HCT116 (cell line): ENCODE results near the gene CFAP97. TPM values are rescaled to one million over a fixed set of nuclear protein-coding genes. Genes with fewer than 3 reads are reported as not detected.

Experiments
- ATAC-seq: fragments of 200-7000 bp; cut with Tn5 transposase; 2 replicates; pipeline ENCODE4 v1.9.1; 2020; ENCODE audit warnings: mild to moderate bottlenecking, moderate library complexity
- BruUV-seq: library from RNA; stranded (reverse); fragments of 400-500 nt; replicated peaks from 2 replicates; lab custom pipeline; 2021; lab: Mats Ljungman, UMichigan
- CTCF ChIA-PET: fragments of 300-600 bp; sonication (Branson Sonifier 250); formaldehyde crosslinking; loops from one replicate; lab custom pipeline; 2021; ENCODE audit warnings: antibody characterized with exemption; lab: Charles Lee
- POLR2A ChIA-PET: fragments of 300-600, 350-600 bp; sonication (Branson Sonifier 250); formaldehyde crosslinking; loops from one replicate; lab custom pipeline; 2021; ENCODE audit warnings: antibody characterized with exemption; lab: Charles Lee
- RAD21 ChIA-PET, 2 experiments: fragments of 300-600 bp; sonication (Branson Sonifier 250); formaldehyde crosslinking; loops; one replicate each; lab custom pipeline; 2023; ENCODE audit warnings: low total read pairs in 2 of 2; ENCODE audit not compliant: uncharacterized antibody in 2 of 2, unreplicated experiment in 2 of 2, low non-redundant PET in 1 of 2; lab: Charles Lee
- DNase-seq: peaks from one replicate; pipeline ENCODE4 v3.0.0-alpha.2; 2010; ENCODE audit warnings: low read depth, low spot score
- H2AFZ ChIP-seq: fragments of 200-600 bp; shearing (Covaris generic), sonication (generic); 2 replicates; pipeline ENCODE4 v1.6.1; 2017; ENCODE audit warnings: low read depth, mixed run types, mixed read lengths, antibody characterized with exemption, low read length; ENCODE audit not compliant: poor library complexity, severe bottlenecking
- H3K27ac ChIP-seq: 2 replicates; pipeline ENCODE4 v1.5.1; 2012; ENCODE audit warnings: low read depth, low read length
- H3K27me3 ChIP-seq: fragments of 200-600 bp; sonication (generic); 2 replicates; pipeline ENCODE4 v1.6.1; 2016; ENCODE audit warnings: mixed run types, low read length, mixed read lengths; ENCODE audit not compliant: insufficient read depth
- H3K36me3 ChIP-seq, 2 experiments: fragments of 200-500 bp in 1 of 2; fragments of 200-600 bp in 1 of 2; sonication (Bioruptor generic) in 1 of 2; sonication (generic) in 1 of 2; 2 replicates each; pipeline versions ENCODE4 v1.5.1 to v1.6.1; 2014 to 2016; ENCODE audit warnings: low read length in 2 of 2, inconsistent platforms in 1 of 2, mixed read lengths in 1 of 2, mixed run types in 1 of 2; ENCODE audit not compliant: insufficient read depth in 2 of 2, control insufficient read depth in 1 of 2
- H3K4me1 ChIP-seq, 2 experiments: fragments of 200-600 bp in 1 of 2; sonication (generic) in 1 of 2; 2 replicates each; pipeline versions ENCODE4 v1.5.1 to v1.6.1; 2012 to 2017; ENCODE audit warnings: low read length in 2 of 2, inconsistent platforms in 1 of 2, mild to moderate bottlenecking in 1 of 2, mixed read lengths in 1 of 2, mixed run types in 1 of 2, moderate library complexity in 1 of 2; ENCODE audit not compliant: insufficient read depth in 2 of 2, control insufficient read depth in 1 of 2
- H3K4me2 ChIP-seq: fragments of 200-600 bp; sonication (generic); 2 replicates; pipeline ENCODE4 v1.6.1; 2017; ENCODE audit warnings: mixed run types, low read length, mixed read lengths
- H3K4me3 ChIP-seq, 2 experiments: fragments of 200-600 bp in 1 of 2; sonication (generic) in 1 of 2; replicated peaks in 1 of 2; 2 replicates each; pipeline ENCODE4 v1.5.1; 2011 to 2016; ENCODE audit warnings: low read length in 2 of 2, control low read depth in 1 of 2, low read depth in 1 of 2, mild to moderate bottlenecking in 1 of 2, mixed read lengths in 1 of 2, mixed run types in 1 of 2
- H3K79me2 ChIP-seq: fragments of 200-600 bp; sonication (generic); 2 replicates; pipeline ENCODE4 v1.6.1; 2017; ENCODE audit warnings: mild to moderate bottlenecking, mixed run types, low read length, moderate library complexity, mixed read lengths; ENCODE audit not compliant: insufficient read depth
- H3K9ac ChIP-seq: fragments of 200-600 bp; sonication (generic); 2 replicates; pipeline ENCODE4 v1.6.1; 2016; ENCODE audit warnings: low read length, mixed read lengths
- H3K9me2 ChIP-seq: fragments of 200-600 bp; sonication (generic), shearing (Covaris generic); 2 replicates; pipeline ENCODE4 v1.6.1; 2017; ENCODE audit warnings: mixed run types, mild to moderate bottlenecking, moderate library complexity; ENCODE audit not compliant: insufficient read depth
- H3K9me3 ChIP-seq, 2 experiments: fragments of 200-500 bp in 1 of 2; fragments of 200-600 bp in 1 of 2; sonication (Bioruptor generic) in 1 of 2; sonication (generic) in 1 of 2; 2 replicates each; pipeline ENCODE4 v1.6.1; 2014 to 2017; ENCODE audit warnings: low read length in 2 of 2, mixed read lengths in 2 of 2, inconsistent platforms in 1 of 2, low read depth in 1 of 2, mild to moderate bottlenecking in 1 of 2, mixed run types in 1 of 2, moderate library complexity in 1 of 2; ENCODE audit not compliant: control insufficient read depth in 1 of 2, insufficient read depth in 1 of 2
- H4K20me1 ChIP-seq: fragments of 200-600 bp; sonication (generic), shearing (Covaris generic); 2 replicates; pipeline ENCODE4 v1.6.1; 2017; ENCODE audit warnings: mixed run types, mild to moderate bottlenecking, moderate library complexity; ENCODE audit not compliant: insufficient read depth
- CBX3 ChIP-seq: IDR thresholded peaks from 2 replicates; pipeline ENCODE4 v1.6.1; 2012; ENCODE audit warnings: low read depth
- ELF1 ChIP-seq: IDR thresholded peaks from 2 replicates; pipeline ENCODE4 v1.6.1; 2012; ENCODE audit warnings: low read depth, borderline replicate concordance
- EZH2 ChIP-seq: fragments of 200-600 bp; sonication (generic); IDR thresholded peaks from 2 replicates; pipeline ENCODE4 v1.6.1; 2017; ENCODE audit warnings: antibody characterized with exemption, mixed run types
- FOSL1 ChIP-seq: IDR thresholded peaks from 2 replicates; pipeline ENCODE4 v1.6.1; 2012; ENCODE audit warnings: low read depth
- POLR2AphosphoS5 ChIP-seq: IDR thresholded peaks from 2 replicates; pipeline ENCODE4 v1.6.1; 2011; ENCODE audit warnings: mild to moderate bottlenecking, low read depth, low read length, moderate library complexity
- RAD21 ChIP-seq: IDR thresholded peaks from 2 replicates; pipeline ENCODE4 v1.6.1; 2012; ENCODE audit warnings: low read depth, mild to moderate bottlenecking
- SIN3A ChIP-seq: IDR thresholded peaks from 2 replicates; pipeline ENCODE4 v1.6.1; 2012; ENCODE audit warnings: low read depth
- SP1 ChIP-seq: IDR thresholded peaks from 2 replicates; pipeline ENCODE4 v1.6.1; 2012; ENCODE audit warnings: low read depth
- SRF ChIP-seq: IDR thresholded peaks from 2 replicates; pipeline ENCODE4 v1.6.1; 2012; ENCODE audit warnings: low read depth
- TCF7L2 ChIP-seq: IDR thresholded peaks from 2 replicates; pipeline ENCODE4 v1.7.0; 2011; ENCODE audit warnings: borderline replicate concordance, inconsistent platforms; ENCODE audit not compliant: insufficient read depth, insufficient read length; ENCODE audit errors: extremely low read depth
- YY1 ChIP-seq: IDR thresholded peaks from 2 replicates; pipeline ENCODE4 v1.6.1; 2011; ENCODE audit warnings: low read length, low read depth, moderate library complexity, mild to moderate bottlenecking; ENCODE audit not compliant: insufficient replicate concordance; ENCODE audit errors: extremely low read depth
- ZNF274 ChIP-seq: fragments of 200-500 bp; sonication (Bioruptor generic); IDR thresholded peaks from 2 replicates; pipeline ENCODE4 v1.6.1; 2014; ENCODE audit warnings: mild to moderate bottlenecking, low read depth, low read length, inconsistent platforms
- intact Hi-C: fragments of 100-400 bp; cut with micrococcal nuclease; formaldehyde crosslinking; loops from 2 replicates; pipeline ENCODE4 v1.10.0; 2022
- total RNA-seq: library from RNA; stranded (reverse); gene quantifications from one replicate; pipeline ENCODE4 v1.2.1, GENCODE V29; 2021; ENCODE audit not compliant: unreplicated experiment
- TF ChIP-seq, protein P1 (sequence below): IDR thresholded peaks from 2 replicates; pipeline ENCODE4 v1.6.1; 2012; ENCODE audit warnings: low read depth
- TF ChIP-seq, protein P2 (sequence below): IDR thresholded peaks from 2 replicates; pipeline ENCODE4 v1.6.1; 2012
- TF ChIP-seq, protein P3 (sequence below): IDR thresholded peaks from 2 replicates; pipeline ENCODE4 v1.6.1; 2012
- TF ChIP-seq, protein P4 (sequence below): IDR thresholded peaks from 2 replicates; pipeline ENCODE4 v1.6.1; 2011; ENCODE audit warnings: mild to moderate bottlenecking, low read length, moderate library complexity; ENCODE audit not compliant: insufficient replicate concordance; ENCODE audit errors: extremely low read depth
- TF ChIP-seq, protein P5 (sequence below), 3 experiments: fragments of 200-600 bp in 1 of 3; sonication (generic) in 1 of 3; IDR thresholded peaks in 2 of 3; conservative IDR thresholded peaks in 1 of 3; 2 replicates each; pipeline ENCODE4 v1.5.1; 2012 to 2017; ENCODE audit warnings: low read depth in 2 of 3, low read length in 2 of 3, antibody characterized with exemption in 1 of 3, borderline replicate concordance in 1 of 3, control low read depth in 1 of 3, mild to moderate bottlenecking in 1 of 3, mixed read lengths in 1 of 3, mixed run types in 1 of 3, moderate library complexity in 1 of 3; ENCODE audit not compliant: insufficient read depth in 1 of 3

CFAP97 gene
- total RNA-seq, 1 experiment from 2014 or later: 57.7 TPM

DNA sequence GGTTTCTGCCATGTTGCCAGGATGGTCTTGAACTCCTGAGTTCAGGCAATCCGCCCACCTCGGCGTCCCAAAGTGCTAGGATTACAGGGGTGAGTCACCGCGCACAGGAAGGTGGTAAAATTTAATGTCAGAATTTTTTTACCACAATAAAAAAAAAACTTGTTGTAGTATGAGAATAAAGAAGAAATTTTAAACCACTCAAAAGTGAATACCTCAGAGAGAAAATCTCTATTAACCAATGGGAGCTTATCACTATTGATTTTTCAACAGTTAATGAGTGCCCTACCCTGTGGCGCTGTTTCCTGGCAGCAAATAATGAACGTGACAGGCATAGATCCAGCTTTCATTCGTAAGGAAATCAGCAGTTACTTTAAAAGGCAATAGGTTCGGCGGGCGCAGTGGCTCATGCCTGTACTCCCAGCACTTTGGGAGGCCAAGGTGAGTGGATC is 93.4 kb downstream of the CFAP97 start (continued):
- TF ChIP-seq, protein P1, sequence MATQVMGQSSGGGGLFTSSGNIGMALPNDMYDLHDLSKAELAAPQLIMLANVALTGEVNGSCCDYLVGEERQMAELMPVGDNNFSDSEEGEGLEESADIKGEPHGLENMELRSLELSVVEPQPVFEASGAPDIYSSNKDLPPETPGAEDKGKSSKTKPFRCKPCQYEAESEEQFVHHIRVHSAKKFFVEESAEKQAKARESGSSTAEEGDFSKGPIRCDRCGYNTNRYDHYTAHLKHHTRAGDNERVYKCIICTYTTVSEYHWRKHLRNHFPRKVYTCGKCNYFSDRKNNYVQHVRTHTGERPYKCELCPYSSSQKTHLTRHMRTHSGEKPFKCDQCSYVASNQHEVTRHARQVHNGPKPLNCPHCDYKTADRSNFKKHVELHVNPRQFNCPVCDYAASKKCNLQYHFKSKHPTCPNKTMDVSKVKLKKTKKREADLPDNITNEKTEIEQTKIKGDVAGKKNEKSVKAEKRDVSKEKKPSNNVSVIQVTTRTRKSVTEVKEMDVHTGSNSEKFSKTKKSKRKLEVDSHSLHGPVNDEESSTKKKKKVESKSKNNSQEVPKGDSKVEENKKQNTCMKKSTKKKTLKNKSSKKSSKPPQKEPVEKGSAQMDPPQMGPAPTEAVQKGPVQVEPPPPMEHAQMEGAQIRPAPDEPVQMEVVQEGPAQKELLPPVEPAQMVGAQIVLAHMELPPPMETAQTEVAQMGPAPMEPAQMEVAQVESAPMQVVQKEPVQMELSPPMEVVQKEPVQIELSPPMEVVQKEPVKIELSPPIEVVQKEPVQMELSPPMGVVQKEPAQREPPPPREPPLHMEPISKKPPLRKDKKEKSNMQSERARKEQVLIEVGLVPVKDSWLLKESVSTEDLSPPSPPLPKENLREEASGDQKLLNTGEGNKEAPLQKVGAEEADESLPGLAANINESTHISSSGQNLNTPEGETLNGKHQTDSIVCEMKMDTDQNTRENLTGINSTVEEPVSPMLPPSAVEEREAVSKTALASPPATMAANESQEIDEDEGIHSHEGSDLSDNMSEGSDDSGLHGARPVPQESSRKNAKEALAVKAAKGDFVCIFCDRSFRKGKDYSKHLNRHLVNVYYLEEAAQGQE: no peak
- TF ChIP-seq FOSL1: peak; percentile 63; the same call in 1 of the 2 replicates
- TF ChIP-seq SP1: peak; percentile 32
- TF ChIP-seq, protein P2, sequence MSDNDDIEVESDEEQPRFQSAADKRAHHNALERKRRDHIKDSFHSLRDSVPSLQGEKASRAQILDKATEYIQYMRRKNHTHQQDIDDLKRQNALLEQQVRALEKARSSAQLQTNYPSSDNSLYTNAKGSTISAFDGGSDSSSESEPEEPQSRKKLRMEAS: 0 out of 2 replicates have a peak, but pooled peaks have one; percentile 39
- no peak for TF ChIP-seq SIN3A
- peak; percentile 88 for TF ChIP-seq SRF

DNA sequence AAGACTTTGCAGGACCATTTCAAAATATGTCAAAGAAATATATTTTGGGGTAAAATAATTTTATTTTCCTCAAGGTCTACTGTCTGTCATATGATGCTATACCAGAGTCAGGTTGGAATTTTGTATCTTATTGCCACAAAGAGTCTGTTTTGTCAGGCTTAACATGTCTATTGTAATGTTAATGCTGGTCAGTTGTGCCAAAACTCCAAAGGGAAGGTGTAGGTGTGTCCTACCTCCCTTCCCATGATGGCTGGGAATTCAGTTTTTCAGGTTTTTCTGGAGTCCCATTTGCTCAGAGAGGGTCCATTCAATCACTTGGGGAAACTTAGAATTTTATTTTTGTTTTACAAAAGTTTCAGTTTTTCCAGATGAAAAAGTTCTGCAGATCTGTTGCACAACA is 94.1 kb downstream of the CFAP97 start:
- H3K9me2 ChIP-seq: no peaks in the 10 kb centered on the region
- ChIA-PET CTCF (interaction anchor here (0.9 kb wide), 1 partner anchor 14 kb away, joined by 4 read pairs; no protein-coding TSS in a partner anchor), RAD21 (no interaction called here), POLR2A (interaction anchor here (0.8 kb wide), 1 partner anchor 24 kb away, joined by 3 read pairs; no protein-coding TSS in a partner anchor)
- 0 out of 4 replicates have a peak, but pooled peaks cover 0 to 4% of the 10 kb centered on the region in 2 experiments for H3K9me3 ChIP-seq
- H3K9ac ChIP-seq: no peak overlapping the region
- no peak for DNase-seq
- intact Hi-C loops: loop anchor here (10.0 kb wide), 1 partner anchor 195 kb away; no protein-coding TSS in a partner anchor
- no peaks in the 10 kb centered on the region for H3K27me3 ChIP-seq
- no peak for ATAC-seq
- peak overlapping the region; percentile 67; the same call in 1 of the 2 replicates for H3K27ac ChIP-seq
- no peak overlapping the region for H3K4me3 ChIP-seq
- no peak for TF ChIP-seq ELF1
- TF ChIP-seq TCF7L2: no peak
- no peak for TF ChIP-seq RAD21
- no peak for TF ChIP-seq POLR2AphosphoS5
- TF ChIP-seq ZNF274: no peak
- no peak for TF ChIP-seq EZH2
- TF ChIP-seq, protein P3, sequence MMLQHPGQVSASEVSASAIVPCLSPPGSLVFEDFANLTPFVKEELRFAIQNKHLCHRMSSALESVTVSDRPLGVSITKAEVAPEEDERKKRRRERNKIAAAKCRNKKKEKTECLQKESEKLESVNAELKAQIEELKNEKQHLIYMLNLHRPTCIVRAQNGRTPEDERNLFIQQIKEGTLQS: no peak
- TF ChIP-seq, protein P4, sequence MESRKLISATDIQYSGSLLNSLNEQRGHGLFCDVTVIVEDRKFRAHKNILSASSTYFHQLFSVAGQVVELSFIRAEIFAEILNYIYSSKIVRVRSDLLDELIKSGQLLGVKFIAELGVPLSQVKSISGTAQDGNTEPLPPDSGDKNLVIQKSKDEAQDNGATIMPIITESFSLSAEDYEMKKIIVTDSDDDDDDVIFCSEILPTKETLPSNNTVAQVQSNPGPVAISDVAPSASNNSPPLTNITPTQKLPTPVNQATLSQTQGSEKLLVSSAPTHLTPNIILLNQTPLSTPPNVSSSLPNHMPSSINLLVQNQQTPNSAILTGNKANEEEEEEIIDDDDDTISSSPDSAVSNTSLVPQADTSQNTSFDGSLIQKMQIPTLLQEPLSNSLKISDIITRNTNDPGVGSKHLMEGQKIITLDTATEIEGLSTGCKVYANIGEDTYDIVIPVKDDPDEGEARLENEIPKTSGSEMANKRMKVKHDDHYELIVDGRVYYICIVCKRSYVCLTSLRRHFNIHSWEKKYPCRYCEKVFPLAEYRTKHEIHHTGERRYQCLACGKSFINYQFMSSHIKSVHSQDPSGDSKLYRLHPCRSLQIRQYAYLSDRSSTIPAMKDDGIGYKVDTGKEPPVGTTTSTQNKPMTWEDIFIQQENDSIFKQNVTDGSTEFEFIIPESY: no peak
- no peak for TF ChIP-seq SP1
- TF ChIP-seq, protein P5, sequence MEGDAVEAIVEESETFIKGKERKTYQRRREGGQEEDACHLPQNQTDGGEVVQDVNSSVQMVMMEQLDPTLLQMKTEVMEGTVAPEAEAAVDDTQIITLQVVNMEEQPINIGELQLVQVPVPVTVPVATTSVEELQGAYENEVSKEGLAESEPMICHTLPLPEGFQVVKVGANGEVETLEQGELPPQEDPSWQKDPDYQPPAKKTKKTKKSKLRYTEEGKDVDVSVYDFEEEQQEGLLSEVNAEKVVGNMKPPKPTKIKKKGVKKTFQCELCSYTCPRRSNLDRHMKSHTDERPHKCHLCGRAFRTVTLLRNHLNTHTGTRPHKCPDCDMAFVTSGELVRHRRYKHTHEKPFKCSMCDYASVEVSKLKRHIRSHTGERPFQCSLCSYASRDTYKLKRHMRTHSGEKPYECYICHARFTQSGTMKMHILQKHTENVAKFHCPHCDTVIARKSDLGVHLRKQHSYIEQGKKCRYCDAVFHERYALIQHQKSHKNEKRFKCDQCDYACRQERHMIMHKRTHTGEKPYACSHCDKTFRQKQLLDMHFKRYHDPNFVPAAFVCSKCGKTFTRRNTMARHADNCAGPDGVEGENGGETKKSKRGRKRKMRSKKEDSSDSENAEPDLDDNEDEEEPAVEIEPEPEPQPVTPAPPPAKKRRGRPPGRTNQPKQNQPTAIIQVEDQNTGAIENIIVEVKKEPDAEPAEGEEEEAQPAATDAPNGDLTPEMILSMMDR (IDR thresholded peaks at IDR 0.05 in 2 of 3, conservative IDR thresholded peaks at IDR 0.05 in 1 of 3; ENCODE audit: borderline replicate concordance in 1 of 3, insufficient read depth in 1 of 3, low read depth in 2 of 3, low read length in 2 of 3): no peak
- TF ChIP-seq YY1: no peak
- no peak for TF ChIP-seq CBX3
- peaks cover 34 to 62% of the 10 kb centered on the region in 2 experiments for H3K4me1 ChIP-seq
- H4K20me1 ChIP-seq: no peaks in the 10 kb centered on the region
- BruUV-seq: no TSS peak
- peak overlapping the region; percentile 61 for H3K4me2 ChIP-seq
- no peaks in the 10 kb centered on the region for H3K36me3 ChIP-seq
- H3K79me2 ChIP-seq: no peaks in the 10 kb centered on the region
- H2AFZ ChIP-seq: peak overlapping the region; percentile 74
